Natural killer cell (primary cell): Measurements from ENCODE around the gene KCNJ11. TPM values are rescaled to one million over a fixed set of nuclear protein-coding genes. Genes with fewer than 3 reads are reported as not detected.

Experiments
- ATAC-seq, 3 donors: fragments of 150-1000 bp in 2 of 3; fragments of 200-7000 bp in 1 of 3; cut with Tn5 transposase; 1 replicate in 1 of 3; 2 replicates in 2 of 3; pipeline ENCODE4 v1.10.0; 2021; ENCODE audit warnings: mild to moderate bottlenecking in 2 of 3, moderate library complexity in 2 of 3
- DNase-seq, 2 donors: peaks; one replicate each; pipeline versions ENCODE4 v3.0.0 to v3.0.0-alpha.2; 2013 to 2021; ENCODE audit warnings: mixed read lengths in 1 of 2
- H3K27ac ChIP-seq: one replicate; pipeline ENCODE4 v1.5.1; 2013; ENCODE audit warnings: mild to moderate bottlenecking, low read length
- H3K27me3 ChIP-seq: one replicate; pipeline ENCODE4 v1.6.1; 2013; ENCODE audit warnings: low read length; ENCODE audit not compliant: control insufficient read depth, insufficient read depth
- H3K36me3 ChIP-seq: one replicate; pipeline ENCODE4 v1.6.1; 2013; ENCODE audit warnings: low read length; ENCODE audit not compliant: control insufficient read depth, insufficient read depth
- H3K4me1 ChIP-seq: one replicate; pipeline ENCODE4 v1.6.1; 2013; ENCODE audit warnings: low read length; ENCODE audit not compliant: control insufficient read depth, insufficient read depth
- H3K4me3 ChIP-seq: one replicate; pipeline ENCODE4 v1.5.1; 2013; ENCODE audit warnings: low read length
- H3K9me3 ChIP-seq: one replicate; pipeline ENCODE4 v1.6.1; 2013; ENCODE audit warnings: low read length; ENCODE audit not compliant: control insufficient read depth, insufficient read depth
- H3K27ac Mint-ChIP-seq, 2 donors: one replicate each; pipeline ENCODE4 v1.8.0; 2022; ENCODE audit warnings: mild to moderate bottlenecking in 2 of 2, mixed read lengths in 2 of 2, moderate library complexity in 1 of 2
- H3K27me3 Mint-ChIP-seq, 2 donors: one replicate each; pipeline ENCODE4 v1.8.0; 2022; ENCODE audit warnings: low read depth in 2 of 2, mixed read lengths in 2 of 2
- H3K36me3 Mint-ChIP-seq: one replicate; pipeline ENCODE4 v1.8.0; 2022; ENCODE audit warnings: mixed read lengths
- H3K4me1 Mint-ChIP-seq, 2 donors: one replicate each; pipeline ENCODE4 v1.8.0; 2022; ENCODE audit warnings: mixed read lengths in 2 of 2
- H3K4me3 Mint-ChIP-seq: one replicate; pipeline ENCODE4 v1.8.0; 2022; ENCODE audit warnings: mild to moderate bottlenecking, moderate library complexity, mixed read lengths
- H3K9me3 Mint-ChIP-seq, 2 donors: one replicate each; pipeline ENCODE4 v1.8.0; 2022; ENCODE audit warnings: mixed read lengths in 2 of 2
- CTCF ChIP-seq: fragments of 200-600 bp; IDR thresholded peaks from one replicate; pipeline ENCODE4 v1.8.0; 2022; ENCODE audit warnings: antibody characterized with exemption
- WGBS: methylation state at CpG from one replicate; pipeline ENCODE4 v1.1.7; 2013; ENCODE audit warnings: missing lambda C conversion rate; ENCODE audit not compliant: insufficient coverage; 5-methylcytosine and 5-hydroxymethylcytosine counted together
- intact Hi-C: fragments of 100-400 bp; cut with micrococcal nuclease; formaldehyde crosslinking; loops from one replicate; pipeline ENCODE4 v1.14.2; 2022
- total RNA-seq, 4 donors: library from RNA; stranded (reverse); fragments of 120-200 nt in 1 of 4; gene quantifications; one replicate each; pipeline versions ENCODE4 v1.2.3 to v1.2.4, GENCODE V29; 2013 to 2022

The KCNJ11 gene
- total RNA-seq, 3 donors from 2014 or later (not counting 1 experiment from before 2014, with no cell fraction given) = 1.00 TPM; not detected in 2

GRCh38 chr11:17406818-17407149, 18.3 kb upstream of the KCNJ11 start:
- intact Hi-C loops = no loop called here
- H3K36me3 Mint-ChIP-seq = no peaks in the 10 kb centered on the region
- Histone ChIP-seq H3K27me3 (no peaks in the 10 kb centered on the region), H3K4me3 (no peak overlapping the region), H3K36me3 (no peaks in the 10 kb centered on the region), H3K9me3 (no peaks in the 10 kb centered on the region), H3K27ac (no peak overlapping the region), H3K4me1 (no peaks in the 10 kb centered on the region)
- H3K27me3 Mint-ChIP-seq = peaks cover 0 to 5% of the 10 kb centered on the region in 2 donors
- TF ChIP-seq CTCF = no peak
- H3K4me3 Mint-ChIP-seq = no peak overlapping the region
- ATAC-seq (no peak), DNase-seq (no peak)
- no peaks in the 10 kb centered on the region for H3K4me1 Mint-ChIP-seq
- 93% methylated on average over 13 of the region's 13 CpGs for WGBS
- no peaks in the 10 kb centered on the region for H3K9me3 Mint-ChIP-seq
- no peak overlapping the region for H3K27ac Mint-ChIP-seq

DNA sequence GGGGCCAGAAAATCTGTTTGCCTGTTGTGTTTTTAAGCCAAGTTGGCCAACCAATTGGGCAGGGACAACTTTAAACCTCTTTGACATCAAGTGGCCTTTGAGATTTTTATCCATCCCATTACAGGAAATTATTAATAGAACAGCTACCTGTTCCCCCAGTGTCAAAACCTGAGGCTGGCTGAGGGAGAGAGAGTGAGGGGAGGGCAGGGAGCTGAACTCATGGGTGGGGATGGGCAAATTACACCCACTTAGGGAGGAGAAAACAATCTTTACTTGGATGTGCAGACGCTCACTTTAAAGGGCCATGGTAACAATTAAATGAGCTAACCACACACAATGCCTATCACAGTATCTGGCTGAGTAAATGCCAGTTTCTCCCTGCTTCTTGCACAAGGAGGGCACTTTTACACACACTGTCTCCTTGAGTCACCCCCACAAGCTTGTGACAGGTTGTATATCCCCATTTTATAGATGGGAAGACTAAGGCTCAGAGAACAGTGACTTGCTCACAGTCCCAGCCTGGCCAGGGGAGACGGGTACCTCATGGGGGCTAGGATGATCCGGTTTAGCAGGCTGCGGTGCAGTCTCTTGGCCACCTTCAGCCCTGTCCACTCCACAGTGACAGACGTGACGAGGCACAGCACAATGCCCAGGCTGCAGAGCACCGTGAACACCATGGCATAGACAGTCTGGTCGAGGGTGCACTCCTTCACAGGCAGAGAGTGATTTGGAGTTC, 17.8 kb upstream of the KCNJ11 start:
- peaks cover 0 to 3% of the 10 kb centered on the region in 2 donors for H3K27me3 Mint-ChIP-seq

GRCh38 chr11:17405232-17406005, 17.0 kb upstream of the KCNJ11 start:
- Histone ChIP-seq H3K27ac (no peak overlapping the region), H3K4me3 (no peak overlapping the region), H3K9me3 (no peaks in the 10 kb centered on the region), H3K27me3 (no peaks in the 10 kb centered on the region), H3K36me3 (no peaks in the 10 kb centered on the region), H3K4me1 (peaks cover 4% of the 10 kb centered on the region)
- 80% methylated on average over 15 of the region's 15 CpGs for WGBS
- Mint-ChIP-seq H3K4me3 (no peak overlapping the region), H3K9me3 (no peaks in the 10 kb centered on the region), H3K36me3 (no peaks in the 10 kb centered on the region), H3K4me1 (no peaks in the 10 kb centered on the region), H3K27me3 (no peaks in the 10 kb centered on the region), H3K27ac (no peak overlapping the region)
- intact Hi-C loops = no loop called here
- no peak for TF ChIP-seq CTCF
- no peak for ATAC-seq
- no peak for DNase-seq

More for the DNA sequence above, 17.8 kb upstream of the KCNJ11 start:
- Histone ChIP-seq H3K27ac (no peak overlapping the region), H3K4me1 (no peaks in the 10 kb centered on the region), H3K36me3 (no peaks in the 10 kb centered on the region), H3K4me3 (no peak overlapping the region), H3K9me3 (no peaks in the 10 kb centered on the region), H3K27me3 (no peaks in the 10 kb centered on the region)
- no peaks in the 10 kb centered on the region for H3K9me3 Mint-ChIP-seq
- H3K36me3 Mint-ChIP-seq = no peaks in the 10 kb centered on the region
- WGBS = 88% methylated on average over 8 of the region's 8 CpGs
- no peak overlapping the region for H3K27ac Mint-ChIP-seq
- intact Hi-C loops = no loop called here
- no peak overlapping the region for H3K4me3 Mint-ChIP-seq
- DNase-seq = no peak
- TF ChIP-seq CTCF = no peak
- no peak for ATAC-seq
- no peaks in the 10 kb centered on the region for H3K4me1 Mint-ChIP-seq
